Mesendoderm (in vitro differentiated cells): ENCODE measurements around the gene TGFB3.
"Not testable (repeated sequence)": the region's sequence is repeated elsewhere in the genome, so short reads cannot be mapped to it uniquely, and the experiment has no call there.

Source experiments
- DNase-seq: peaks from one replicate; pipeline ENCODE4 v3.0.0; 2013
- H2AK5ac ChIP-seq: 2 replicates; pipeline ENCODE4 v1.6.1; 2013; ENCODE audit warnings: low read length, inconsistent platforms
- H2BK120ac ChIP-seq: 2 replicates; pipeline ENCODE4 v1.6.1; 2013; ENCODE audit warnings: low read depth, mild to moderate bottlenecking, low read length, moderate library complexity, mixed read lengths
- H2BK15ac ChIP-seq: replicated peaks from 2 replicates; pipeline ENCODE4 v1.6.1; 2013; ENCODE audit warnings: low read depth, mild to moderate bottlenecking, moderate library complexity
- H2BK5ac ChIP-seq: 2 replicates; pipeline ENCODE4 v1.6.1; 2013; ENCODE audit warnings: low read length, inconsistent platforms
- H3K18ac ChIP-seq: 2 replicates; pipeline ENCODE4 v1.6.1; 2013; ENCODE audit warnings: mild to moderate bottlenecking, low read length, mixed read lengths
- H3K23ac ChIP-seq: one replicate; pipeline ENCODE4 v1.6.1; 2013; ENCODE audit warnings: low read length
- H3K27ac ChIP-seq: 2 replicates; pipeline ENCODE4 v1.5.1; 2013; ENCODE audit warnings: low read depth, mild to moderate bottlenecking, inconsistent platforms, low read length, moderate library complexity
- H3K27me3 ChIP-seq: 2 replicates; pipeline ENCODE4 v1.6.1; 2013; ENCODE audit warnings: low read length, control low read depth, mild to moderate bottlenecking, inconsistent platforms; ENCODE audit not compliant: insufficient read depth, poor library complexity
- H3K36me3 ChIP-seq: 2 replicates; pipeline ENCODE4 v1.6.1; 2013; ENCODE audit warnings: low read length, inconsistent platforms; ENCODE audit not compliant: control insufficient read depth, insufficient read depth
- H3K4ac ChIP-seq: one replicate; pipeline ENCODE4 v1.6.1; 2013; ENCODE audit warnings: low read depth, mild to moderate bottlenecking, low read length, moderate library complexity
- H3K4me1 ChIP-seq: 2 replicates; pipeline ENCODE4 v1.6.1; 2013; ENCODE audit warnings: low read depth, low read length, inconsistent platforms; ENCODE audit not compliant: control insufficient read depth
- H3K4me2 ChIP-seq: 2 replicates; pipeline ENCODE4 v1.6.1; 2013; ENCODE audit warnings: low read length
- H3K4me3 ChIP-seq: 2 replicates; pipeline ENCODE4 v1.5.1; 2013; ENCODE audit warnings: mild to moderate bottlenecking, low read length
- H3K56ac ChIP-seq: one replicate; pipeline ENCODE4 v1.6.1; 2013; ENCODE audit warnings: low read length
- H3K79me1 ChIP-seq: 2 replicates; pipeline ENCODE4 v1.6.1; 2013; ENCODE audit warnings: low read length, inconsistent platforms
- H3K79me2 ChIP-seq: 2 replicates; pipeline ENCODE4 v1.6.1; 2013; ENCODE audit warnings: mild to moderate bottlenecking, low read length; ENCODE audit not compliant: control insufficient read depth, insufficient read depth
- H3K9ac ChIP-seq: 2 replicates; pipeline ENCODE4 v1.6.1; 2013; ENCODE audit warnings: low read length, inconsistent platforms
- H4K5ac ChIP-seq: one replicate; pipeline ENCODE4 v1.6.1; 2013; ENCODE audit warnings: low read length
- H4K8ac ChIP-seq: one replicate; pipeline ENCODE4 v1.6.1; 2013; ENCODE audit warnings: low read depth, mild to moderate bottlenecking, control low read depth, low read length, moderate library complexity
- WGBS: extraction: QIAGEN DNeasy Blood & Tissue Kit; methylation state at CpG from one replicate; pipeline ENCODE4 v1.1.7; 2013; ENCODE audit warnings: low lambda C conversion rate, missing lambda C conversion rate; ENCODE audit not compliant: insufficient coverage; ENCODE audit errors: extremely low coverage; 5-methylcytosine and 5-hydroxymethylcytosine counted together

TGFB3 gene

DNA sequence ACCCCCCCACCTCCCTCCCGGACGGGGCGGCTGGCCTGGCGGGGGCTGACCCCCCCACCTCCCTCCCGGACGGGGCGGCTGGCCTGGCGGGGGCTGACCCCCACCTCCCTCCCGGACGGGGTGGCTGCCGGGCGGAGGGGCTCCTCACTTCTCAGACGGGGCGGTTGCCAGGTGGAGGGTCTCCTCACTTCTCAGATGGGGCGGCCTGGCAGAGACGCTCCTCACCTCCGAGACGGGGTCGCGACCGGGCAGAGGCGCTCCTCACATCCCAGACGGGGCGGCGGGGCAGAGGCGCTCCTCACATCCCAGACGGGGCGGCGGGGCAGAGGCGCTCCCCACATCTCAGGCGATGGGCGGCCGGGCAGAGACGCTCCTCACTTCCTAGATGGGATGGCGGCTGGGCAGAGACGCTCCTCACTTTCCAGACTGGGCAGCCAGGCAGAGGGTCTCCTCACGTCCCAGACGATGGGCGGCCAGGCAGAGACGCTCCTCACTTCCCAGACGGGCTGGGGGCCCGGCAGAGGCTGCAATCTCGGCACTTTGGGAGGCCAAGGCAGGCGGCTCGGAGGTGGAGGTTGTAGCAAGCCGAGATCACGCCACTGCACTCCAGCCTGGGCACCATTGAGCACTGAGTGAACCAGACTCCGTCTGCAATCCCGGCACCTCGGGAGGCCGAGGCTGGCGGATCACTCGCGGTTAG is 56.5 kb downstream of the TGFB3 start:
- not testable (repeated sequence) for DNase-seq, H3K4me1 ChIP-seq, H3K79me1 ChIP-seq, H3K56ac ChIP-seq, H2BK15ac ChIP-seq, H3K4ac ChIP-seq, H3K27me3 ChIP-seq, H3K4me2 ChIP-seq, H4K5ac ChIP-seq, H2BK5ac ChIP-seq, H2AK5ac ChIP-seq, H3K27ac ChIP-seq, H3K79me2 ChIP-seq, H3K4me3 ChIP-seq, H3K9ac ChIP-seq, H2BK120ac ChIP-seq, H3K18ac ChIP-seq, H3K36me3 ChIP-seq, H3K23ac ChIP-seq, H4K8ac ChIP-seq
- WGBS: no CpG with 5 or more reads among the region's 54 CpGs

DNA sequence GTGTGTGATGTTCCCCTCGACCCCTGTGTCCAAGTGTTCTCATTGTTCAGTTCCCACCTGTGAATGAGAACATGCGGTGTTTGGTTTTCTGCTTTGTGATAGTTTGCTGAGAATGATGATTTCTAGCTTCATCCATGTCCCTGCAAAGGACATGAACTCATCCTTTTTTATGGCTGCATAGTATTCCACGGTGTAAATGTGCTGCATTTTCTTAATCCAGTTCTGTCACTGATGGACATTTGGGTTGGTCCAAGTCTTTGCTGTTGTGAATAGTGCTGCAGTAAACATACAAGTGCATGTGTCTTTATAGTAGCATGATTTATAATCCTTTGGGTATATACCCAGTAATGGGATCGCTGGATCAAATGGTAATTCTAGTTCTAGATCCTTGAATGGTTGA is 61.4 kb downstream of the TGFB3 start:
- H3K18ac ChIP-seq, H3K4me3 ChIP-seq, H3K4ac ChIP-seq, H3K79me2 ChIP-seq, H2BK120ac ChIP-seq, H4K8ac ChIP-seq, H2BK15ac ChIP-seq, H3K56ac ChIP-seq, H4K5ac ChIP-seq, H3K27me3 ChIP-seq, H3K23ac ChIP-seq, H3K79me1 ChIP-seq, H3K9ac ChIP-seq, H3K27ac ChIP-seq, DNase-seq, H3K4me1 ChIP-seq, H2BK5ac ChIP-seq, H3K36me3 ChIP-seq, H3K4me2 ChIP-seq, H2AK5ac ChIP-seq: not testable (repeated sequence)
- WGBS: no CpG with 5 or more reads among the region's 4 CpGs

DNA sequence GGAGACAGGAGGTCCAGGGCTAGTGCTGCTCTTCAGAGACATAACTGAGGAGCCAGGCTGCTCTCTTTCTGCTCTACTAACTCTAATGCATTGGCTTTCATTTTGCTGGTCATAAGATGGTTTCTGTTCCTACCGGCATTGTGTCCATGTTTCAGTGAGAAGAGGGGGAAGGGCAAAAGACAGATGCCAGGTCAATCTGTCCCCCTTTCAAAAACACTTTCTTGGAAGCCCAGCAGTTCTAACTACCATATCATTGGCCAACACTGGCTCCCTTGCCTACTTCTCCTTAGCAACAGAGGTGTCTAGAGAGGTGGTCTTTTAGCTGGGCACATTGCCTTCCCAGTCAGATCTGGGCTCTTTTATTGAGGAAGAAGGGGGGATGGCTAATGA is 63.9 kb downstream of the TGFB3 start:
- Histone ChIP-seq H2BK5ac (no peak overlapping the region), H4K5ac (no peak overlapping the region), H3K4me2 (no peak overlapping the region), H3K18ac (no peak overlapping the region), H3K27ac (no peak overlapping the region), H3K79me1 (no peaks in the 10 kb centered on the region), H3K79me2 (no peaks in the 10 kb centered on the region), H3K36me3 (no peaks in the 10 kb centered on the region), H3K56ac (peak overlapping the region; percentile 0), H2BK15ac (no peak overlapping the region), H3K27me3 (no peaks in the 10 kb centered on the region), H3K4me1 (peaks cover 9% of the 10 kb centered on the region), H2AK5ac (no peak overlapping the region), H4K8ac (no peak overlapping the region), H3K23ac (no peak overlapping the region), H3K4ac (no peak overlapping the region), H3K9ac (no peak overlapping the region), H3K4me3 (no peak overlapping the region), H2BK120ac (no peak overlapping the region)
- DNase-seq: no peak
- WGBS: no CpG with 5 or more reads among the region's 1 CpG

GRCh38 chr14:75917322-75917945 is 64.4 kb downstream of the TGFB3 start:
- Histone ChIP-seq H3K56ac (peak overlapping the region; percentile 51), H3K9ac (peak overlapping the region; percentile 6), H3K27ac (no peak overlapping the region), H2BK120ac (no peak overlapping the region), H3K4me2 (no peak overlapping the region), H3K18ac (no peak overlapping the region), H3K36me3 (no peaks in the 10 kb centered on the region), H2BK5ac (no peak overlapping the region), H2BK15ac (no peak overlapping the region), H3K23ac (no peak overlapping the region), H4K5ac (no peak overlapping the region), H3K4ac (no peak overlapping the region), H3K4me3 (no peak overlapping the region), H4K8ac (no peak overlapping the region), H3K27me3 (no peaks in the 10 kb centered on the region), H3K4me1 (peaks cover 9% of the 10 kb centered on the region), H3K79me1 (no peaks in the 10 kb centered on the region), H2AK5ac (no peak overlapping the region), H3K79me2 (no peaks in the 10 kb centered on the region)
- peak; percentile 79 for DNase-seq
- no CpG with 5 or more reads among the region's 10 CpGs for WGBS

DNA sequence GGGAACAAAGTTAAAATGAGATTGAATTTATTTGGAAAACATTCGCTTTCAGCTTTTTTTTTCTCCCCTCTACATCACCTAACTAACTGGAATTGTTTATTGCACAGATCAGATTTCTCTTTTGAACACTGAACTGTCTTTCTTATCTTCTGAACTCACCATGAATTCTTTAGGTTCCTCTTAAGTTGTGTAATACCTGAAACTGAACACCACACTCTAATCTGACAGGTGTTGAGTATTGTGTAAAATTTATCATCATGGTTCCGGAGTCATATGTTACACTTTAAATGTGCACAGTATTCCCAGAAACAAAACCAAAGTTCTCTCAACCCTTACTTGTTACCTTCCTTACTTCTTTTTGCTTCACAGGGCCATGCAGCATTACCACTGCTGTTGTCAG is 66.8 kb downstream of the TGFB3 start:
- Histone ChIP-seq H3K4me1 (peaks cover 9% of the 10 kb centered on the region), H3K79me2 (no peaks in the 10 kb centered on the region), H3K79me1 (no peaks in the 10 kb centered on the region), H3K9ac (no peak overlapping the region), H3K23ac (no peak overlapping the region), H3K56ac (no peak overlapping the region), H3K4me3 (no peak overlapping the region), H3K4me2 (no peak overlapping the region), H3K18ac (no peak overlapping the region), H2AK5ac (no peak overlapping the region), H3K27me3 (no peaks in the 10 kb centered on the region), H2BK120ac (no peak overlapping the region), H3K27ac (no peak overlapping the region), H3K4ac (no peak overlapping the region), H4K8ac (no peak overlapping the region), H4K5ac (no peak overlapping the region), H3K36me3 (no peaks in the 10 kb centered on the region), H2BK15ac (no peak overlapping the region), H2BK5ac (no peak overlapping the region)
- no CpG with 5 or more reads among the region's 2 CpGs for WGBS
- DNase-seq: no peak

GRCh38 chr14:75913183-75913582 is 68.6 kb downstream of the TGFB3 start:
- H2BK5ac ChIP-seq: no peak overlapping the region
- H3K4me2 ChIP-seq: no peak overlapping the region
- H3K27me3 ChIP-seq: no peaks in the 10 kb centered on the region
- no peak overlapping the region for H3K56ac ChIP-seq
- WGBS: no CpG with 5 or more reads among the region's 2 CpGs
- H4K8ac ChIP-seq: no peak overlapping the region
- no peak overlapping the region for H3K4me3 ChIP-seq
- no peaks in the 10 kb centered on the region for H3K79me2 ChIP-seq
- no peaks in the 10 kb centered on the region for H3K36me3 ChIP-seq
- no peak overlapping the region for H3K27ac ChIP-seq
- no peaks in the 10 kb centered on the region for H3K79me1 ChIP-seq
- H3K18ac ChIP-seq: no peak overlapping the region
- no peak for DNase-seq
- no peak overlapping the region for H3K4ac ChIP-seq
- no peak overlapping the region for H2BK120ac ChIP-seq
- H3K23ac ChIP-seq: no peak overlapping the region
- no peak overlapping the region for H3K9ac ChIP-seq
- peaks cover 8% of the 10 kb centered on the region for H3K4me1 ChIP-seq
- no peak overlapping the region for H2BK15ac ChIP-seq
- no peak overlapping the region for H4K5ac ChIP-seq
- H2AK5ac ChIP-seq: no peak overlapping the region
